ENCODE measurements around the gene ORM2. TPM values are rescaled to one million over a fixed set of nuclear protein-coding genes. Genes with fewer than 3 reads are reported as not detected.

The ORM2 gene
- total and polyA plus RNA-seq, 9 of the 15 experiments (the other 6 are each of a cell fraction or from before 2014, with no cell fraction given), result 0.98 TPM; not detected in 8

- Histone ChIP-seq H4K20me1 (replicated peaks; ENCODE audit: control insufficient read depth, insufficient read depth, low read length) (peaks cover 7% of the 10 kb centered on the region; the same call in 1 of the 2 replicates), H3K9me3 (replicated peaks; ENCODE audit: control insufficient read depth, insufficient read depth, low read depth, low read length) (no peaks in the 10 kb centered on the region), H3K36me3 (ENCODE audit: control insufficient read depth, insufficient read depth, low read length) (peaks cover 4% of the 10 kb centered on the region; the same call in 1 of the 3 replicates), H3K79me2 (ENCODE audit: control insufficient read depth, insufficient read depth, low read length) (no peaks in the 10 kb centered on the region), H3K9ac (ENCODE audit: insufficient read depth in 1 of 2, low read depth in 2 of 2, low read length in 2 of 2) (no peak overlapping the region), H3K27me3 (ENCODE audit: control insufficient read depth in 2 of 2, insufficient read depth in 2 of 2, low read length in 2 of 2) (peaks cover 0 to 9% of the 10 kb centered on the region in 2 experiments; a peak in 1 of 5 replicates), H3K4me1 (replicated peaks in 1 of 2; ENCODE audit: control insufficient read depth in 2 of 2, insufficient read depth in 2 of 2, low read length in 2 of 2) (peaks cover 0 to 3% of the 10 kb centered on the region in 2 experiments; a peak in 1 of 5 replicates), H3K4me3 (no peak overlapping the region), H2AFZ (ENCODE audit: low read depth, low read length) (no peak overlapping the region), H3K9me1 (ENCODE audit: control insufficient read depth, insufficient read depth, low read length) (no peaks in the 10 kb centered on the region), H3K27ac (ENCODE audit: extremely low read depth, low read depth, low read length) (no peak overlapping the region), H3K4me2 (ENCODE audit: insufficient read depth, low read length) (no peak overlapping the region)
- no TSS peak for BruUV-seq (replicated peaks)
- TF ChIP-seq POLR2G (IDR thresholded peaks at IDR 0.05; ENCODE audit: low read depth, low read length) (peak; percentile 55), ARID3A (IDR thresholded peaks at IDR 0.05; ENCODE audit: borderline replicate concordance, low read depth, low read length) (no peak), RBM22 (IDR thresholded peaks at IDR 0.05; ENCODE audit: low read depth, low read length, poor library complexity, severe bottlenecking) (peak; percentile 56), ZNF143 (CRISPR knock-in tag; IDR thresholded peaks at IDR 0.05) (no peak), PHF8 (IDR thresholded peaks at IDR 0.05; ENCODE audit: borderline replicate concordance, low read length) (no peak), MCM2 (IDR thresholded peaks at IDR 0.05; ENCODE audit: low read depth) (no peak)
- ChIA-PET POLR2A (interaction anchor here (1.0 kb wide), 1 partner anchor 10 kb away, joined by 3 read pairs; no protein-coding TSS in a partner anchor), CTCF (ENCODE audit: low intra/inter-chr PET ratio) (no interaction called here)
- no peak for ATAC-seq
- FAIRE-seq, result no peak
- intact Hi-C loops (cut with micrococcal nuclease), result loop anchor here (5.0 kb wide), 2 partner anchors 166 to 316 kb away; no protein-coding TSS in a partner anchor
- in situ Hi-C loops (cut with MboI), result no loop called here
- no peak for DNase-seq (ENCODE audit: extremely low read depth in 1 of 4, low spot score in 3 of 4)
- WGBS (ENCODE audit: insufficient coverage, low coverage, missing lambda C conversion rate), result 54% methylated on average over 10 of the region's 10 CpGs
Observed at GRCh38 chr9:114336157-114336556, 6.5 kb downstream of the ORM2 start.

Measured in K562 (cell line).